ENCODE measurements around the gene NMT1. TPM values are rescaled to one million over a fixed set of nuclear protein-coding genes. Genes with fewer than 3 reads are reported as not detected.

Gene NMT1
- polyA plus RNA-seq, 2 donors = 30.1 to 32.9 TPM

GRCh38 chr17:45108051-45108450 lies 46.9 kb downstream of the NMT1 start:
- Histone ChIP-seq H3K9me3 (ENCODE audit: control insufficient read depth in 2 of 2, insufficient read depth in 1 of 2, low read depth in 1 of 2, low read length in 1 of 2) (no peaks in the 10 kb centered on the region), H3K27me3 (ENCODE audit: control insufficient read depth in 1 of 2, insufficient read depth in 2 of 2, low read length in 2 of 2) (no peaks in the 10 kb centered on the region), H3K4me3 (ENCODE audit: low read depth in 1 of 2, low read length in 2 of 2) (no peak overlapping the region), H3K4me1 (ENCODE audit: control insufficient read depth in 2 of 2, insufficient read depth in 2 of 2, low read length in 1 of 2) (no peaks in the 10 kb centered on the region), H3K36me3 (ENCODE audit: control insufficient read depth in 2 of 2, insufficient read depth in 2 of 2, low read length in 1 of 2) (peaks cover 31 to 36% of the 10 kb centered on the region in 2 donors), H3K27ac (ENCODE audit: low read depth in 2 of 2, low read length in 1 of 2) (peak overlapping the region in 1 of 2 donors; percentile 40)
- WGBS, 2 donors = 62 to 68% methylated on average over 9 of the region's 9 CpGs

DNA sequence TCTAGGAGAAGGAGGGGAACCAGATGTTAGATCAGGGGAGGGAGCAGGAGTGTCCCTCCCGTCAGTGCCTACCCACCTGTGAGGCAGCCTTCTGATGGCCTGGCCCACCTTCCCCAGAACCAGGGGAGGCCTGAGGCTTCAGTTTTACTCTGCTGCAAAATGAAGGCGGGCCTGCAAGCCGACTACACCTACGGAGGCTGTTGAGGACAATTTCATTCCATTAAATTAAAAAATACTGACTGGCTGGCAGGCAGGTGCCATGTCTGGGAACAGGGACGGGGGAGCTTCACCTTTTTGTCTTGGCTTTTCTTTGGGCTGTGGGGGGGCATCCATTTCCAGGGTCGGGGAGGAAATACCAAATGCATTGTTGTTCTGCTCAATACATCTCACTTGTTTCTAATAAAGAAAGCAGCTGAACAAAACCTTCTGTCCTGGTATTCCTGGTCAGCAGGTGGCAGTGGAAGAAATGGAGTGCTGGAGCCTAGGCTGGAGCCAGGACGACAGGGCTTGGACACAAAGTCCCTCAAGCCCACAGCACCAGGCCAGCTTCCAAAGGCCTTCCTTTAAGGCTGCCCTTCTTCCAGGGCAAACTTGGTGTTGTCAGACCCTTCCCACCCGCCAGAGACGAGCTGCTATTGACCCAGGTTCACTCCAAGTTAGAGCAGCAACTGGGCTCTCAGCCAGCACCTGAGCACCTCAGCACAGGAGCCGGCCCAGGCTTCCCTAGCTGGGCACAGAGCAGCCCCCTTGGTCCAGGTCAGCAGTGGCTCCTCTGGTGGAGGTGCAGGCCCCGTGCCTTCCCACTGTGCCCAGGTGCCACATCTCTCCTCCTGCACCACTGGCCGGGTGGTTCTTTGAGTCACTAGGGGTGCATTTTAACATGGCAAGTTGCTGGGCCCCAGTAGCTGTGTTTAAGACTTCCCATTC lies 47.7 kb downstream of the NMT1 start:
- H3K27ac ChIP-seq (ENCODE audit: low read depth in 2 of 2, low read length in 1 of 2) = peak overlapping the region in 1 of 2 donors; percentile 40

GRCh38 chr17:45110676-45111611 lies 49.8 kb downstream of the NMT1 start:
- Histone ChIP-seq H3K4me3 (ENCODE audit: low read depth in 1 of 2, low read length in 2 of 2) (no peak overlapping the region), H3K36me3 (ENCODE audit: control insufficient read depth in 2 of 2, insufficient read depth in 2 of 2, low read length in 1 of 2) (peaks cover 14 to 19% of the 10 kb centered on the region in 2 donors), H3K27me3 (ENCODE audit: control insufficient read depth in 1 of 2, insufficient read depth in 2 of 2, low read length in 2 of 2) (no peaks in the 10 kb centered on the region), H3K4me1 (ENCODE audit: control insufficient read depth in 2 of 2, insufficient read depth in 2 of 2, low read length in 1 of 2) (no peaks in the 10 kb centered on the region), H3K9me3 (ENCODE audit: control insufficient read depth in 2 of 2, insufficient read depth in 1 of 2, low read depth in 1 of 2, low read length in 1 of 2) (no peaks in the 10 kb centered on the region), H3K27ac (ENCODE audit: low read depth in 2 of 2, low read length in 1 of 2) (peak overlapping the region; percentile 32 to 77)
- 58 to 62% methylated on average over 16 of the region's 16 CpGs for WGBS, 2 donors

More for the DNA sequence above, 47.7 kb downstream of the NMT1 start:
- no peaks in the 10 kb centered on the region for H3K27me3 ChIP-seq (ENCODE audit: control insufficient read depth in 1 of 2, insufficient read depth in 2 of 2, low read length in 2 of 2)
- WGBS, 2 donors = 67 to 70% methylated on average over 12 of the region's 12 CpGs
- peaks cover 25 to 35% of the 10 kb centered on the region in 2 donors for H3K36me3 ChIP-seq (ENCODE audit: control insufficient read depth in 2 of 2, insufficient read depth in 2 of 2, low read length in 1 of 2)
- no peaks in the 10 kb centered on the region for H3K9me3 ChIP-seq (ENCODE audit: control insufficient read depth in 2 of 2, insufficient read depth in 1 of 2, low read depth in 1 of 2, low read length in 1 of 2)
- no peak overlapping the region for H3K4me3 ChIP-seq (ENCODE audit: low read depth in 1 of 2, low read length in 2 of 2)
- H3K4me1 ChIP-seq (ENCODE audit: control insufficient read depth in 2 of 2, insufficient read depth in 2 of 2, low read length in 1 of 2) = no peaks in the 10 kb centered on the region

GRCh38 chr17:45111850-45112249 lies 50.7 kb downstream of the NMT1 start:
- H3K27ac ChIP-seq (ENCODE audit: low read depth in 2 of 2, low read length in 1 of 2) = peak overlapping the region in 1 of 2 donors; percentile 77
- no peaks in the 10 kb centered on the region for H3K9me3 ChIP-seq (ENCODE audit: control insufficient read depth in 2 of 2, insufficient read depth in 1 of 2, low read depth in 1 of 2, low read length in 1 of 2)
- no peaks in the 10 kb centered on the region for H3K27me3 ChIP-seq (ENCODE audit: control insufficient read depth in 1 of 2, insufficient read depth in 2 of 2, low read length in 2 of 2)
- 81 to 84% methylated on average over 11 of the region's 11 CpGs for WGBS, 2 donors
- H3K36me3 ChIP-seq (ENCODE audit: control insufficient read depth in 2 of 2, insufficient read depth in 2 of 2, low read length in 1 of 2) = peaks cover 9 to 22% of the 10 kb centered on the region in 2 donors
- no peak overlapping the region for H3K4me3 ChIP-seq (ENCODE audit: low read depth in 1 of 2, low read length in 2 of 2)
- no peaks in the 10 kb centered on the region for H3K4me1 ChIP-seq (ENCODE audit: control insufficient read depth in 2 of 2, insufficient read depth in 2 of 2, low read length in 1 of 2)

DNA sequence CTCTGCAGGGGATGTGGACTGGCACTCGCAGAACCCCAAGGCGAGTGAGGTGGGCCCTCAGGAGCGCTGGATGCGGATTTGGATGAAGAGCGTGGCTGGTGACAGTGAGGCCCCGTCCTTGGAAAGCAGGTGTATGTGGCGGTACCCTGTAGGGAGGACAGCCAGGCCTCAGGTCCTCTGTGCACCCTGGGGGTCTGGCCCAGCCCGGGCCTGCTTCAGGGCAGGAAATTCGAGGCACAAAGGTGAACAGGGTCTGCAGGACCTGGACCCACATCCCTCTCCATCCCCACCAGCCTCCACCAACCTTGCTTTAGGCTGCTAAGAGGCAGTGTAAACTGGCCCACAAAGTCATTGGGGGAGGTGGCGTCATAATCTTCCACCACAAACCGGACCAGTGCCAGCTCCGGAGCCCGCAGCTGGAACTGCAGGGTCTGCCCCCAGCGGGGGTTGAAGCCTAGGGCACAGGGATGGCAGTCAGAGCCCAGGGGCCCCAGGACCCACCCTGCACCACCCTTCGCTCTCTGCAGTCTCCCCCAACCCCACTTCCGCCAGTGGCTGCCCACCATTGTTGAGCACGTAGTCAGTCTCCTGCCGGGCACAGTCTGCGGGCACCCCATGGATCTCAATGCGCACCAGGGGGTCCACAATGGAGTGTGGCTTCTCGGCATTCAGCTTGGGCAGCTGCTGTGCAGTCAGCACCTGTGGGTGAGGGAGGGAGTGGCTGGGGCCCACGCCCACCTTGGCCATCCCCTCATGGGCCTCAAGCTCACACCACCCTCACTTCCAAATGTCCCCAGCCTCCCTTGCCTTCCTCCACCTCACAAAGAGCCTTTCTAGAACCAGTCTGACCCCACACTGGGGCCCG lies 51.7 kb downstream of the NMT1 start:
- Histone ChIP-seq H3K4me1 (ENCODE audit: control insufficient read depth in 2 of 2, insufficient read depth in 2 of 2, low read length in 1 of 2) (no peaks in the 10 kb centered on the region), H3K9me3 (ENCODE audit: control insufficient read depth in 2 of 2, insufficient read depth in 1 of 2, low read depth in 1 of 2, low read length in 1 of 2) (no peaks in the 10 kb centered on the region), H3K27ac (ENCODE audit: low read depth in 2 of 2, low read length in 1 of 2) (peak overlapping the region in 1 of 2 donors; percentile 77), H3K4me3 (ENCODE audit: low read depth in 1 of 2, low read length in 2 of 2) (no peak overlapping the region), H3K27me3 (ENCODE audit: control insufficient read depth in 1 of 2, insufficient read depth in 2 of 2, low read length in 2 of 2) (no peaks in the 10 kb centered on the region), H3K36me3 (ENCODE audit: control insufficient read depth in 2 of 2, insufficient read depth in 2 of 2, low read length in 1 of 2) (peaks cover 4 to 26% of the 10 kb centered on the region in 2 donors)
- WGBS, 2 donors = 93 to 94% methylated on average over 22 to 23 of the region's 23 CpGs

DNA sequence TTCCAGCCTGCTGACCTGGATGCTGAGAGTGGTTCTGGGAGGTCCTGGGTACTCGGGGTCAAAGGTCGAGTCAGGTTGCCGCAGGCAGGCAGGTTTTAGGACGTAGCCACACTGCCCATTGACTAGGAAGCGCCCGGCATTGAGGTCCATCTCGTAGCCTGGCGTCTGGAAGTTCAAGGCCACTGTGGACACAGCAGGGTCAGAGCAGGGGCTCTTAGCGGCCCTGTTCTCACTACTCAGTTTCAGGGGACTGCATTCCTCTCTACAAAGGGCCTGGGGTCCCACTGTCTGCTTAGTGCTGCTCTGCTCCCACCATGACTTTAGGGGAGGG lies 52.3 kb downstream of the NMT1 start:
- Histone ChIP-seq H3K4me3 (ENCODE audit: low read depth in 1 of 2, low read length in 2 of 2) (no peak overlapping the region), H3K4me1 (ENCODE audit: control insufficient read depth in 2 of 2, insufficient read depth in 2 of 2, low read length in 1 of 2) (no peaks in the 10 kb centered on the region), H3K27ac (ENCODE audit: low read depth in 2 of 2, low read length in 1 of 2) (no peak overlapping the region), H3K9me3 (ENCODE audit: control insufficient read depth in 2 of 2, insufficient read depth in 1 of 2, low read depth in 1 of 2, low read length in 1 of 2) (no peaks in the 10 kb centered on the region), H3K27me3 (ENCODE audit: control insufficient read depth in 1 of 2, insufficient read depth in 2 of 2, low read length in 2 of 2) (no peaks in the 10 kb centered on the region), H3K36me3 (ENCODE audit: control insufficient read depth in 2 of 2, insufficient read depth in 2 of 2, low read length in 1 of 2) (peaks cover 1 to 27% of the 10 kb centered on the region in 2 donors)
- WGBS, 2 donors = 88 to 93% methylated on average over 9 of the region's 9 CpGs

- H3K27ac ChIP-seq (ENCODE audit: low read depth in 2 of 2, low read length in 1 of 2) = no peak overlapping the region
- no peaks in the 10 kb centered on the region for H3K27me3 ChIP-seq (ENCODE audit: control insufficient read depth in 1 of 2, insufficient read depth in 2 of 2, low read length in 2 of 2)
- no peaks in the 10 kb centered on the region for H3K9me3 ChIP-seq (ENCODE audit: control insufficient read depth in 2 of 2, insufficient read depth in 1 of 2, low read depth in 1 of 2, low read length in 1 of 2)
- H3K4me3 ChIP-seq (ENCODE audit: low read depth in 1 of 2, low read length in 2 of 2) = no peak overlapping the region
- no peaks in the 10 kb centered on the region for H3K4me1 ChIP-seq (ENCODE audit: control insufficient read depth in 2 of 2, insufficient read depth in 2 of 2, low read length in 1 of 2)
- H3K36me3 ChIP-seq (ENCODE audit: control insufficient read depth in 2 of 2, insufficient read depth in 2 of 2, low read length in 1 of 2) = peaks cover 0 to 28% of the 10 kb centered on the region in 2 donors
- WGBS, 2 donors = 80% methylated on average over 19 of the region's 19 CpGs
Observed at GRCh38 chr17:45114117-45114932, 53.2 kb downstream of the NMT1 start.

DNA sequence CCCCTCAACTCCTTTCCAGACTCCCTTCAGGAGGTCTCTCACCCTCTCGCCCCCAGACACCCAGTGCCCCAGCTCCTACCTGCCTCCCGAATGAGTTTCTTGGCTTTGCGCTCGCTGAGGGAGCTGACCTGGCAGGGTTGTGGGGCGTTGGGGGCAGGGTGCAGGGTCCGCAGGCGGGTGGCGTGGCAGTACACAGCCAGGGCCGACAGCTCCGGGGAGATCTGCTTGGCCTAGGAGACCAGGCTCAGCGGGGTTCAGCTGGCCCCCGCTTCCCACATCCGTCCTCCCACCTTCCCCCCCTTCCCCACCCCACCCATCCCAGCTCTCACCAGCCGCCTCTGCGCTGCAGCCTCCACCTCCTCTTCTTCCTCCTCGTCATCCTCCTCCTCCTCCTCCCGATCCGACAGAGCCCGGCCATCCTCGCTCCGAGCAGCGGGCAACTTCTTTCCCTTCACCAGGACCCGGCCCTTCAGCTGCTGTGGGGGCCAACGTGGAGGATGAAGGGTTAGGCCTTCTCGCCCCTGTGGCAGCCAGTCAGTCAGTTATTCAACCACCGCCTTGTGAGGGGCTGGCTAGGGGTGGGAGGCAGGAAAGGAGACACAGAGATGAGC lies 54.0 kb downstream of the NMT1 start:
- H3K9me3 ChIP-seq (ENCODE audit: control insufficient read depth in 2 of 2, insufficient read depth in 1 of 2, low read depth in 1 of 2, low read length in 1 of 2) = no peaks in the 10 kb centered on the region
- no peak overlapping the region for H3K27ac ChIP-seq (ENCODE audit: low read depth in 2 of 2, low read length in 1 of 2)
- H3K4me3 ChIP-seq (ENCODE audit: low read depth in 1 of 2, low read length in 2 of 2) = no peak overlapping the region
- H3K36me3 ChIP-seq (ENCODE audit: control insufficient read depth in 2 of 2, insufficient read depth in 2 of 2, low read length in 1 of 2) = peaks cover 1 to 34% of the 10 kb centered on the region in 2 donors
- H3K4me1 ChIP-seq (ENCODE audit: control insufficient read depth in 2 of 2, insufficient read depth in 2 of 2, low read length in 1 of 2) = no peaks in the 10 kb centered on the region
- no peaks in the 10 kb centered on the region for H3K27me3 ChIP-seq (ENCODE audit: control insufficient read depth in 1 of 2, insufficient read depth in 2 of 2, low read length in 2 of 2)
- 88 to 89% methylated on average over 24 to 26 of the region's 26 CpGs for WGBS, 2 donors

Data from esophagus (tissue), 2 donors.